A549 (cell line): ENCODE measurements around the gene WFIKKN1. TPM values are rescaled to one million over a fixed set of nuclear protein-coding genes. Genes with fewer than 3 reads are reported as not detected.

ENCODE experiments used
- ATAC-seq, 2 experiments: fragments of 200-7000 bp in 1 of 2; fragments of >200 bp in 1 of 2; cut with Nextera tagmentation in 1 of 2; cut with Tn5 transposase in 1 of 2; 3 replicates each; pipeline versions ENCODE4 v1.8.0 to v1.9.1; 2018 to 2020; ENCODE audit warnings: mild to moderate bottlenecking in 1 of 2, moderate library complexity in 1 of 2
- CTCF ChIA-PET: fragments of 300-600 bp; sonication (Branson Sonifier 250); formaldehyde crosslinking; extraction: SDS; loops from one replicate; lab custom pipeline; 2021; ENCODE audit warnings: antibody characterized with exemption, inconsistent platforms; lab: Yijun Ruan, JAX
- POLR2A ChIA-PET: fragments of 350-600 bp; formaldehyde crosslinking; extraction: SDS; loops from one replicate; lab custom pipeline; 2021; ENCODE audit warnings: antibody characterized with exemption, inconsistent platforms; lab: Yijun Ruan, JAX
- DNase-seq, 2 experiments: peaks; one replicate each; pipeline versions ENCODE4 v3.0.0 to v3.0.0-alpha.2; 2011 to 2016; ENCODE audit warnings: low read depth in 1 of 2, low spot score in 1 of 2
- FAIRE-seq: peaks from 2 replicates; lab custom pipeline; 2011; peaks lifted over from hg19 to GRCh38; lab: Jason Lieb, UNC
- H3K27ac ChIP-seq, 2 experiments: fragments of >200 bp; sonication (Bioruptor Twin); formaldehyde crosslinking; 3 replicates each; pipeline ENCODE4 v1.5.1; 2016 to 2017
- H3K4me1 ChIP-seq: fragments of >200 bp; sonication (Bioruptor Twin); formaldehyde crosslinking; 3 replicates; pipeline ENCODE4 v1.6.1; 2016
- H3K4me2 ChIP-seq: fragments of >200 bp; sonication (Bioruptor Twin); formaldehyde crosslinking; 3 replicates; pipeline ENCODE4 v1.6.1; 2016
- H3K4me3 ChIP-seq: fragments of >200 bp; sonication (Bioruptor Twin); formaldehyde crosslinking; 3 replicates; pipeline ENCODE4 v1.5.1; 2016
- H3K9me3 ChIP-seq: fragments of >200 bp; sonication (Bioruptor Twin); formaldehyde crosslinking; 3 replicates; pipeline ENCODE4 v1.6.1; 2016
- BHLHE40 ChIP-seq: IDR thresholded peaks from 2 replicates; pipeline ENCODE4 v1.6.1; 2012; ENCODE audit warnings: low read depth, low read length, inconsistent platforms
- EHF ChIP-seq: fragments of 250-450 bp; sonication (Bioruptor Pico); IDR thresholded peaks from 2 replicates; pipeline ENCODE4 v1.5.0; 2020; ENCODE audit warnings: mild to moderate bottlenecking
- ESRRA ChIP-seq: fragments of 150-350 bp; IDR thresholded peaks from 2 replicates; pipeline ENCODE4 v1.6.1; 2014; ENCODE audit warnings: mild to moderate bottlenecking, low read length, borderline replicate concordance
- FOXS1 ChIP-seq: fragments of 250-450 bp; sonication (Bioruptor Pico); IDR thresholded peaks from 2 replicates; pipeline ENCODE4 v1.5.0; 2020; ENCODE audit warnings: mild to moderate bottlenecking, moderate library complexity
- HEYL ChIP-seq: fragments of 250-450 bp; sonication (Bioruptor Pico); IDR thresholded peaks from 2 replicates; pipeline ENCODE4 v1.8.0; 2021; ENCODE audit warnings: mild to moderate bottlenecking, moderate library complexity
- JUNB ChIP-seq: fragments of >200 bp; sonication (Bioruptor Twin); formaldehyde crosslinking; IDR thresholded peaks from 2 replicates; pipeline ENCODE4 v1.6.1; 2016
- KDM1A ChIP-seq: fragments of 200-600 bp; sonication (generic); IDR thresholded peaks from 2 replicates; pipeline ENCODE4 v1.6.1; 2016; ENCODE audit warnings: low read depth, mild to moderate bottlenecking
- NFE2L2 ChIP-seq: fragments of 150-350 bp; conservative IDR thresholded peaks from 2 replicates; pipeline ENCODE4 v1.6.1; 2014; ENCODE audit warnings: low read length
- NR3C1 ChIP-seq: fragments of >200 bp; sonication (Bioruptor Twin); formaldehyde crosslinking; IDR thresholded peaks from 3 replicates; pipeline ENCODE4 v1.6.1; 2017
- RARB ChIP-seq: fragments of 250-450 bp; sonication (Bioruptor Pico); IDR thresholded peaks from 2 replicates; pipeline ENCODE4 v1.8.0; 2021; ENCODE audit warnings: mild to moderate bottlenecking, moderate library complexity
- SMC3 ChIP-seq: fragments of >200 bp; sonication (Bioruptor Twin); formaldehyde crosslinking; IDR thresholded peaks from 3 replicates; pipeline ENCODE4 v1.6.1; 2018; ENCODE audit warnings: inconsistent platforms
- ZC3H11A ChIP-seq: fragments of 450-650 bp; IDR thresholded peaks from 2 replicates; pipeline ENCODE4 v1.6.1; 2014; ENCODE audit warnings: antibody characterized with exemption, mild to moderate bottlenecking
- ZSCAN20 ChIP-seq: fragments of 250-450 bp; sonication (Bioruptor Pico); IDR thresholded peaks from 2 replicates; pipeline ENCODE4 v1.8.0; 2022; ENCODE audit warnings: mild to moderate bottlenecking, moderate library complexity
- WGBS: methylation state at CpG from one replicate; pipeline ENCODE4 v1.1.6; 2017; ENCODE audit errors: missing lambda C conversion rate; 5-methylcytosine and 5-hydroxymethylcytosine counted together
- polyA plus RNA-seq, 4 experiments: library from polyadenylated mRNA; depleted of rRNA in 3 of 4; stranded (reverse); fragments of >200 nt; fragmentation: RNase III in 1 of 4; extraction: RNeasy Plus Mini Kit Qiagen cat#74134 plus additional on column Dnase treatment in 1 of 4; gene quantifications; 2 replicates in 3 of 4; 3 replicates in 1 of 4; pipeline ENCODE4 v1.2.3, GENCODE V29; 2011 to 2017
- TF ChIP-seq, protein P1 (sequence below): IDR thresholded peaks from 2 replicates; pipeline ENCODE4 v1.6.1; 2012; ENCODE audit warnings: low read depth, borderline replicate concordance
- TF ChIP-seq, protein P2 (sequence below): fragments of >200 bp; sonication (Bioruptor Twin); formaldehyde crosslinking; IDR thresholded peaks from 3 replicates; pipeline ENCODE4 v1.6.1; 2016
- TF ChIP-seq, protein P3 (sequence below): fragments of >200 bp; sonication (Bioruptor Twin); formaldehyde crosslinking; IDR thresholded peaks from 2 replicates; pipeline ENCODE4 v1.6.1; 2016
- TF ChIP-seq, protein P4 (sequence below): IDR thresholded peaks from 2 replicates; pipeline ENCODE4 v1.6.1; 2012

The WFIKKN1 gene
- polyA plus RNA-seq, 2 of the 4 experiments (the other 2 are of a cell fraction), result 0.05 to 0.23 TPM

DNA sequence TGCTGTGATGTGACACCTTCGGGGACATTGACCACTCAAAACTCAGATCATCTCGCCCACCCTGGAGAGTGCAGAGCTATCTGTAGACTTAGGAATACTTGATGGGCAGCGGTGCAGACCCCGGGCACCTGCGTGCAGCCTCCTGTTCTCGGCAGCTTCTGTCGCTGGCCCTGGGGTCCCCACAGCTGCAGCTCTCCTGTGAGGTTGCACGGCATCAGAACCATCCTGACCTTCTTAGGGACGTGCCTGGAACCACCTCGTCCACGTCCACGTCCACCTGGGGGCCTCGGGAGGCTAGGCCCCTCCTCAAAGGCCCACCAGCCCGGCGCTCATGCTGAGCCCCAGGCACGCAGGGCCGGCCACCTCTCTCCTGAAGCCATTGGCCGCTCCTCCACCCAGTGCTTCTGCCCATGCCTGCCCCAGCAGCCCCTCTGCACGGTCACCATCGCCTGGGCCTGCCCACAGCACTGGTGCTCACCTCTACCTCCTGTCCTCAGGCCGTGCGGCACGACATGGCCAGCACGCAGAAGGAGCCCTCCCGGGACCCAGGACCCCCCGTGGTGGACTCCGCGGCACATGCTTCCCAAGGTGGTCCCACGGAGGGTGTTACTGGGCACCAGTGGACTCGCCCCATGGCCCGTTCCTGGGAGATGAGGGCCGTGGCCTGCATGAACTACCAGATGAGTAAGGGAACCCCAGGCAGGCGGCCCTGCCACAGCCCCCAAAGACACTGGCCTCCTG is 2.3 kb upstream of the WFIKKN1 start:
- no peak for TF ChIP-seq HEYL (CRISPR knock-in tag)
- TF ChIP-seq, protein P1, sequence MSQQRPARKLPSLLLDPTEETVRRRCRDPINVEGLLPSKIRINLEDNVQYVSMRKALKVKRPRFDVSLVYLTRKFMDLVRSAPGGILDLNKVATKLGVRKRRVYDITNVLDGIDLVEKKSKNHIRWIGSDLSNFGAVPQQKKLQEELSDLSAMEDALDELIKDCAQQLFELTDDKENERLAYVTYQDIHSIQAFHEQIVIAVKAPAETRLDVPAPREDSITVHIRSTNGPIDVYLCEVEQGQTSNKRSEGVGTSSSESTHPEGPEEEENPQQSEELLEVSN, result no peak
- TF ChIP-seq, protein P2, sequence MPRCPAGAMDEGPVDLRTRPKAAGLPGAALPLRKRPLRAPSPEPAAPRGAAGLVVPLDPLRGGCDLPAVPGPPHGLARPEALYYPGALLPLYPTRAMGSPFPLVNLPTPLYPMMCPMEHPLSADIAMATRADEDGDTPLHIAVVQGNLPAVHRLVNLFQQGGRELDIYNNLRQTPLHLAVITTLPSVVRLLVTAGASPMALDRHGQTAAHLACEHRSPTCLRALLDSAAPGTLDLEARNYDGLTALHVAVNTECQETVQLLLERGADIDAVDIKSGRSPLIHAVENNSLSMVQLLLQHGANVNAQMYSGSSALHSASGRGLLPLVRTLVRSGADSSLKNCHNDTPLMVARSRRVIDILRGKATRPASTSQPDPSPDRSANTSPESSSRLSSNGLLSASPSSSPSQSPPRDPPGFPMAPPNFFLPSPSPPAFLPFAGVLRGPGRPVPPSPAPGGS, result no peak
- TF ChIP-seq, protein P3, sequence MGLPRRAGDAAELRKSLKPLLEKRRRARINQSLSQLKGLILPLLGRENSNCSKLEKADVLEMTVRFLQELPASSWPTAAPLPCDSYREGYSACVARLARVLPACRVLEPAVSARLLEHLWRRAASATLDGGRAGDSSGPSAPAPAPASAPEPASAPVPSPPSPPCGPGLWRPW, result no peak
- Histone ChIP-seq H3K4me2 (no peak overlapping the region), H3K9me3 (no peaks in the 10 kb centered on the region), H3K4me3 (no peak overlapping the region), H3K4me1 (peaks cover 43% of the 10 kb centered on the region), H3K27ac (peak overlapping the region in 1 of 2 experiments; percentile 87; a peak in 1 of 6 replicates)
- ChIA-PET POLR2A (interaction anchor here (1.7 kb wide), 1 partner anchor 8 kb away, joined by 11 read pairs; the partner anchor contains the start of gene METTL26), CTCF (interaction anchor here (1.2 to 2.3 kb wide), 4 partner anchors 19 to 49 kb away, joined by 3 to 6 read pairs (median 5); no protein-coding TSS in a partner anchor)
- DNase-seq (no peak), FAIRE-seq (no peak), ATAC-seq (no peak)
- 89% methylated on average over 17 of the region's 33 CpGs for WGBS

DNA sequence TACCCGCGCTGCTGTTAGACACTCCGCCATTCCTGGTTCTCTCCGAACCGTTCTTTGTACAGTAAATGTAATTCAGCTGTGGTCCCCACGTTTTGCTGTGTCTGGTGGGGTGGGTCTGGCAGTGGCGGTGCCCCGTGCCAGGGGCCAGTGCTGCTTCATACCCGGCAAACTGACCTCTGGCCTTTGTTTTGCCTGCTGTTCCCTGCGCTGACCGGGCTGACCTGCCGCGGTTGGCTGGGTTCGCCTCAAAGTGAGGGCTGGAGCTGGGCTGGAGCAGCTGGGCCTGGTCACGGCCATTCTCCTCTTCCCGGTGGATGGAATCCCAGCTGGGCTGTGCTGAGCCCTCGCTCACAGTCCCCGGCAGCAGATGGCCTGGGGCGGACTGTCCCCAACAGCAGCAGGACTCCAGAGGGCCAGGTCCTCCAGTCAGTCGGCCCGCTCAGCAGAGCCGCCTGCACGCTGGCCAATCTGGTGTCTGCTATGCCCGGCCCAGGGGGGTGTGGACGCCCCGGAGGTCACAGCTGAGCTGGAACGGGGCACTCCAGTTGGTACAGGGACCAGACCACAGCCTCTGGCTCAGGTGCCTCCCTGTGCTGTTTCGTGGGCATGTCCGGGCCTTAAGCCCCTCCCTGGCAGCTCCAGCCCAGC is 1.5 kb upstream of the WFIKKN1 start:
- POLR2A ChIA-PET, result interaction anchor here (0.7 kb wide), 1 partner anchor 31 kb away, joined by 3 read pairs; no protein-coding TSS in a partner anchor
- no peaks in the 10 kb centered on the region for H3K9me3 ChIP-seq
- TF ChIP-seq BHLHE40 (no peak), RARB (CRISPR knock-in tag) (no peak), NFE2L2 (no peak), KDM1A (no peak), ESRRA (no peak), EHF (CRISPR knock-in tag) (no peak), NR3C1 (no peak)
- TF ChIP-seq, protein P4, sequence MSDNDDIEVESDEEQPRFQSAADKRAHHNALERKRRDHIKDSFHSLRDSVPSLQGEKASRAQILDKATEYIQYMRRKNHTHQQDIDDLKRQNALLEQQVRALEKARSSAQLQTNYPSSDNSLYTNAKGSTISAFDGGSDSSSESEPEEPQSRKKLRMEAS, result no peak
- TF ChIP-seq, all 56 proteins: peak for 0
- ATAC-seq (no peak), DNase-seq (no peak), FAIRE-seq (no peak)
- Histone ChIP-seq H3K27ac (peak overlapping the region in 1 of 2 experiments; percentile 30; a peak in 1 of 6 replicates), H3K4me1 (peaks cover 43% of the 10 kb centered on the region), H3K4me3 (no peak overlapping the region), H3K4me2 (no peak overlapping the region)
- 88% methylated on average over 16 of the region's 29 CpGs for WGBS
- CTCF ChIA-PET, result interaction anchor here (1.4 to 2.3 kb wide), 3 partner anchors 19 to 50 kb away, joined by 4 to 6 read pairs (median 6); no protein-coding TSS in a partner anchor

DNA sequence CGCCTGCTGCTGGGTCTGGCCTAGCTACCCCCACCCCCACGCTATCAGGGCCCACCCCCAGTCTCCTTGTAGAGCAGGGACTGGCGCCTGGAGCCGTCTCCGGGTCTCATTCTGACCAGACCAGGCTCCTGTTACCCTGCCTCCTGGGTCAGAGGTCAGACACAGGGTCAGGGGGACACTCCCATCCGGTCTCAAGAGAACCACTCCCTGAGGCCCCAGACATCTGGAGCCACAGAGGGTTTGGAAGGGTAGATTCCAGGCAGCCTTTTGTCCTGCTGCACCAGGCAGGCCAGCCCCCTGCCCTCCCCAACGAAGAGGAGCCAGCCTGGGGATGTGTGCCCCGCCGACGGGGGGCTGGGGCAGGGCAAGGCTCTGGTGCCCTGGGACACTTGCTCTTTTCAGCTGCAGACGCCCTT is 944 bp upstream of the WFIKKN1 start:
- H3K4me1 ChIP-seq, result peaks cover 46% of the 10 kb centered on the region
- DNase-seq (no peak), FAIRE-seq (no peak), ATAC-seq (no peak)
- no peaks in the 10 kb centered on the region for H3K9me3 ChIP-seq
- 83% methylated on average over 7 of the region's 11 CpGs for WGBS
- TF ChIP-seq, protein P4, result no peak
- TF ChIP-seq SMC3 (no peak), FOXS1 (CRISPR knock-in tag) (no peak), HEYL (CRISPR knock-in tag) (no peak), ZC3H11A (no peak), JUNB (no peak), ZSCAN20 (no peak), NR3C1 (no peak)
- H3K27ac ChIP-seq, result peak overlapping the region in 1 of 2 experiments; percentile 30; a peak in 1 of 6 replicates
- CTCF ChIA-PET, result interaction anchor here (1.4 kb wide), 1 partner anchor 51 kb away, joined by 4 read pairs; no protein-coding TSS in a partner anchor
- POLR2A ChIA-PET, result interaction anchor here (0.7 kb wide), 1 partner anchor 31 kb away, joined by 3 read pairs; no protein-coding TSS in a partner anchor
- H3K4me2 ChIP-seq, result no peak overlapping the region
- no peak overlapping the region for H3K4me3 ChIP-seq
